Stimulated activated CD8-positive, alpha-beta memory T cell treated with anti-CD3 and anti-CD28 coated beads, Interleukin-4, amount 100 ng/mL, for 24 hours (primary cell): ENCODE data around the gene TMEM214.
A peak's percentile ranks its signal among the peaks of the same experiment; 100 is the strongest.

Source experiments
- DNase-seq: peaks from one replicate; pipeline ENCODE4 v3.0.0-alpha.2; 2020; ENCODE audit warnings: low read depth

TMEM214 gene

DNA sequence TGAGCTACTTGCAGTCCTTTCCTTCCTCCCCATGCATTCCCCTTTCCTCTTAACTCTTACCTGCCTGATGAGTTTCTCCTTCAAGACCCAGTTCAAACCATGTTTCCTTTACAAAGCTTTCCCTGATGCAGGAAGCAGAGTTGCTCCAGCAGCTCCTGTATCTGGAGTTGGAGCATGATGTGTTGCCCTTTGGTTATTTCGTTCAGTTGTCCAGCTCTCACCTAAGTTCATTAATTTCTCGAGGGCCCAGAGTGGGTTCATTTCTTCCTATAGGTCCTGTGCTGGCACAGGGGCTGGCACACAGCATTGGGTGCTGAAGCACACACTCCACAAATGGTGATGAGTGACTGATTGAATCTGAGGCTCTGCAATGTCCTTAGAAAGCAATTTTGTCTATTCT, 23.0 kb upstream of the TMEM214 start:
- no peak for DNase-seq

DNA sequence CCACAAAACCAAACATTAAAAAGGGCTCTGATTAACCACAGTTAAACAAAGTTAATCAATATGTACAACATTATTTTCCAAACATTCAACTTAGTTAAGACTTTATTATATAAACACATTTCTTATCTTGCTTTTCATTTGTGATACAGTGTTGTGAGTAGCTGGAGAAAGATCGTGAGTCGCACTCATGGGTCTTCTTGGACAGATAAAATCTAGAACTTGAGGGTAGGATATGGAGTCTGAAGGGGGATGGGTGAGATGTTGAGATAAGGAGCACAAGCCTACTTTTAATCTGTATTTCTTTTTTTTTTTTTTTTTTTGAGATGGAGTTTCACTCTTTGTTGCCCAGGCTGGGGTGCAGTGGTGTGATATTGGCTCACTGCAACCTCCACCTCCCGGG, 22.6 kb upstream of the TMEM214 start:
- DNase-seq: no peak

DNA sequence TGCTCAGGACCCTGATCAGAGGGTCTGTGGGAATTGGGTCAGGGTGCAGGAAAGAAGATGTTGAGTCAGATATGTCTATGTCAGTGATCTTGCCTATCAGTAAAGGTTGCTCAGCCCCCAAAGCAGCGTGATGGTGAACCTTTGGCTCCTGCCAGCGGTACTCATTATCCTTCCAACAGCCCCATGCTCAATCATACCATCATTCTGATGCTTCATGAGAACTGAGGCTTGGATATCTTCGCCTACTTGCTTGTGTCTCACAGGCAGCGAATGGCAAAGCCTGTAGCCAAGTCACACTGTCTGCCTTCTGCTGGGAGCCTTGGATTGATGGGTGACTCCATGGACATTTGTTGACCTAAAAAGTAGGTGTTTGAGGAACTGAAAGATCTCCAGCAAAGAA, 19.0 kb upstream of the TMEM214 start:
- no peak for DNase-seq

DNA sequence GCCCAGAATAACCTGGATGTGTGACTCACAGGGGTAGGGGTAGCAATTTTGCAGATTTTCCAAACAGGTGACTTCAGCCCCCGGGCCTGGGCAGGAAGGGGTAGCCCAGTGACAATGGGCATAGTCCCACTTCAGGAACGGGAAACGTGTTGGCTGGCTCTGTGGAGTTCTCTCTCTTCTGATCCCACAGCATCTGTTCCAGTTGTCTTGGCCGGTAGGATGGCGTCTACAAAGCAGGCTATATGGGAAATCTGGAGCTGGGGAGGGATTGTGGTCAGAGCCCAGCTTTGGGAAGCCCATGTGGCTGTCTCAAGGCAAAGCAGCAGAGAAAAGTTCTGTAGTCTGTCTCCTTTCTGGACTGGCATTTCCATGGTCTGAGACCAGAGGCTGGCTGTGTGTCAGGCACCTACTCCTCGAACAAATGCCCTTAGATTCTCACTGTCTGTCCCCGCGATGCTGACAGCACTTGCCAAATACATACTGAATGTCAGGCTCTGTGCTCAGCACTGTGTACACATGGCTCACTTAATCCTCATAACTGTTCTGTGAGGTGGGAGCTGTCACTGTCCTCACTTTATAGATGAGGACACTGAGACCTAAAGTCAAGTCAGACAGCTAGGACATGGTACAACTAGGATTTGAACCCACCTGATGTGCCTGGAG, 17.9 kb upstream of the TMEM214 start:
- DNase-seq: no peak

DNA sequence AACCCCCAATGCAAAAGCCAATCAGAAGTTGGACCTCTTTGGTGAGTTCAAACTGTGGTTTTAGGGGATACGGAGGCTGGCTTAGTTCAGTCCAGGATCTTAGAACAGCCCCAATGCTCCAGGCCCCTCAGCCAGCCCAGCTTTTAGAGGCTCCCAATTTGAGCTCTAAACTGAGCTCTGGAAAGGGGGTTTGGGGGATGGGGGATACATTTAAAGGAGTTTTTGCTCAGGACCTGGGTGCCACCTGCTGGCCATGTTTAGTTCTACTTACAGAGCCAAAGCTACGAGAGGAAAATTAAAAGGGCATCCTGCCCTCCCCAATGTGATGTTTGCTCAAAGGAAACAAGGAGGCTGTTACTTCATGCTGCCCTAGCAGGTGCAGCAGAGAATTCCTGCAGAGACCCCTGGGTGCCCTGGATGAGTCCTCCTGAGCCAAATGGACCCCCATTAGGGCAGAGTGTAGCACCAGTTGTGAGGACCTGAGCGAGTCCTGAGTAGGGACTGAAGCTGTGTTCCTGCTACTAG, 15.9 kb upstream of the TMEM214 start:
- peak; percentile 24 for DNase-seq

DNA sequence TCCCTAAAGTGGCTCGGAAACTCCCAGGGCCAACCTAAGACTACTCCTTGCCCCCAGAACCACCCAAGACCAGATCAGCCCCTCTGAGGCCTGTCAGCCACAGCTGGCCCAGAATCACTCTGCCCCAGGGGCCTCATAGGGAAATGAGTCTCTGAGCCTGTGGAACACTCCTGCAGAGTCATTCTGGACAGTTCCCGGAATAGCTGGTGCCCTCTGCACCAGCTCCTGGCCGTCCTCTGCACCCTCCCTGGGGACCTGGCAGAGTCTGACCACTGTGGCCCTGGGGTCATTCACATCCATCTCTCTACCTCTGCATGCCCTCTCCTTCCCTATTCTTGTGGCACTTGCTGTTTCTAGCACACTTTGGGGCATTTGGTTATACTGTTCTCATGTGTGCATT, 14.6 kb upstream of the TMEM214 start:
- DNase-seq: no peak

DNA sequence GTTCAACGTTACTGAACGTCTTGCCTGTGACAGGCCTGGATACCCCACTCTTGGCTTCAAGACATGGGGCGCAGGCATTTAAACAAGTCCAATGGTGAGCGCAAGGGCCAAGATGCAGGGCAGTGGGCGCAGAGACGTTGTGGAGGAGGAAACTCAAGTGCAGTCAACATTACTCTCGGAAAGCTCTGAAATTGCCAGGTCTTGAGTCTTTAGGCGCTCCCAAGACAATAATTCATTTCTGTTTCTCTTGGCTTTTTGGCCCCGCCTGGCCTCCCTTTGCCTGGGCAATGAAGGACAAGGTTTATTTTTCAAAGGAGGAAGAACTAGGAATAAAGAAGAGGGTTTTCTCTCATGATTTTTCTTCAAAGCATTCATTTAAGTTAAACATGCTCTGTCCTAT, 13.3 kb upstream of the TMEM214 start:
- DNase-seq: no peak

DNA sequence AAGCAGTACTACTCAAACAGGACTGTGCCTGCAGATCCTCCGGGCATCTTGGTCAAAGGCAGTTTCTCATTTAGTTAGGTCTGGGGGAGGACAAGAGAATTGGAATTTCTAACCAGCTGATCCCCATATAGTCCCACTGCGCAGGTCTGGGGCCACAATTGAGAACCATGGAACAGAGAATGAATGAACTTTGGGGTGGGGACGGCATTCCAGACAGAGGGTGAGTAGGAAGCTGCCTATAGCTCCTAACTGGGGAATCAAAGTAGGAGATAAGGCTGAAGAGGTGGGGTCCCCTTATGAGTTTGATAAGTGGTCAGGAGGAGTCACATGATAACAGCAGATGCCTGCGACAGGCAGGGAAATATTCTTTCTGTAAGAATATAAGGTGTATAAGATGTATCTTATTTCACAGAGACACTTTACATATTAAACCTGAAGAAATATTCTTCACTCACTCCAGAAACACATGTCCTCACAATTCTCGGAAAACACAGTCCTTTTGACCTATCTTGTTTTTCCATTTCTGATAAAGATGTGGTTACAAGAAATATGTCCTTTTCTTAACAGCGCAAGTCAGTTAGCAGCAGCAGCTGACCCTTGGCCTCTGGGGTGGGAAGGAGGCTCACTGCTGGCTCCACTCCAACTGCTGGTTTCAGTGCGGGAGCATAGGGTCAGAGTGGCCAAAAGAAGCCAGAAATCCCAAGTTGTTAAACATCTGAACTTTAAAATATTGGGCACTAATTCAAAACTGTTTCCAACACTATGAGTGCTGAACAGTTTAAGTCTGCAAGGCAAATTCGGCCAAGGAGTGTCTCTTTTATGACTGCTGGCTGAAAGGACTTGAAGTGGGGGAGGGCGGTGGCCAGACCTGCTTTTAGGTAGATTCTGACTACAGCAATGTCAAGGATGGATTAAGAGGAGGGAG, 12.6 kb upstream of the TMEM214 start:
- no peak for DNase-seq

DNA sequence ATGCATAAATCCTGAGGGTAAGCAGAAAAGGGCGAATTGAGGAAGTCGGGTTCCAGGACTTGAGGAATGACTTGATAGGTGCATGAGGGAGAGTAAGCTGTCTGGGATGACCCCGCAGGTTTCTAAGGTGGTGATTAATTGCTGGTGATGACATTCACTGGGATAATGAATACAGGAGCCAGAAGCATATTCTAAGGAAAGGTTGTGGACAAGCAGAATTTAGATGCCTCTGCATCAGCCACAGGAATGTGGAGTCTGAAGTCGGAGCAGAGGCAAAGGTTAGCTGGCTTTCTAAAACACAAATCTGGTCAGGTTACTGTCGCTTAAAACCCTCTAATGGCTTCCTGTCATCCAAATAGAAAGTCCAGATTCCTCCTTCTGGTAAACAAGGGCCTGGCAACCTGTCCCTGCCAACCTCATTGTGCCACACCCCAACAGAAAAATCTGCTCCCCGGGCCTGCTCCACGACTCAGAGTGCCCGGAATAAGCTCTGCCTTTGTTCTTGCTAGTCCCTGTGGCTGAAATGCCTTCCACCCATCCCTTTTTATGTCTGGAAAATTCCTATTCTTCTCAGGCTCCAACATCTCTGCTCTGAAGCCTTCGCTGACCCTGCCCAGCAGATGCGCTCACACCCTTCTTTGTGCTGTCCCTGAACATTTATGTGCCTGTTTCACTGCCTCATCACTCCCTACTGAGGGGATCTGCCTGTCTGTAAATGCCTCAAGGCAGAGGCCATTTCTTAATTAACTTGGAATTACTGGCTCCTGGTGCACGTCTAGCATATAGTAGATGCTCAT, 11.3 kb upstream of the TMEM214 start:
- DNase-seq: no peak

DNA sequence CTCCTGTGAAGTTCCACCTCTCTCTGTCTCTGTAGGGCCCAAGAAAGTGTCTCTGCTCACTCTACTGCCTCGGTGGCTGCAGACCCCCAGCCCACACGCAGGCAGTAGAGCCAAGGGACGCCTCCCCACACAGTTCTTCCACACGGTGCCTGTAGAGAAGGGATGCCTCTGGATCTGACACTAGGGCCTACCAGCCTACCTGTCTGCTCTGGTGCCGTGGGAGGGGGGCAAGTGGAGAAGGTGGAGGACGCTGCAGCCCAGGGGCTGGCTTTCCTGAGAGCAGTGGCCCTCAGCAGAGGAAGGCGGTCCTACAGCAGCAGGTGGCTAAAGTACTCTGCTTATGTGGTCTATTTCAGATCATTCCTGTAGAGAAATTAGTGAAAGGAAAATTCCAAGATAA, 9.0 kb upstream of the TMEM214 start:
- DNase-seq: no peak

DNA sequence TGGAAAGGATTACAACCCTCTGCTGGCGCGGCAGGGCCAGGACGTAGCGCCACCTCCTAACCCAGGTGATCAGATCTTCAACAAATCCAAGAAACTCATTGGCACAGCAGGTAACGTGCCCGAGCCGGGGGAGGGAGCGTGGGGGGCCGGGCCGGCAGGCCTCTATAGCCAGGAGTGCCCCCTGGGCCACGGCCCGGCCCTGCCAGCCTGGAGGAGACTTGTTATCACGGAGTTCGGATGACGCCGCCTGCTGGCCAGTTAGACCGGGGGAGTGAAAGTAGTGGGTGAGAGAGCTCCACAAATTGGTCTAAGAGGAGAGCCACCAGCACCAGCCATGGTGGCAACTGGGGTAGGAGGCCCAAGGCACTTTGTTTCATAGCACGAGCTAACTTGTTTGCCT, 8.6 kb upstream of the TMEM214 start:
- no peak for DNase-seq

DNA sequence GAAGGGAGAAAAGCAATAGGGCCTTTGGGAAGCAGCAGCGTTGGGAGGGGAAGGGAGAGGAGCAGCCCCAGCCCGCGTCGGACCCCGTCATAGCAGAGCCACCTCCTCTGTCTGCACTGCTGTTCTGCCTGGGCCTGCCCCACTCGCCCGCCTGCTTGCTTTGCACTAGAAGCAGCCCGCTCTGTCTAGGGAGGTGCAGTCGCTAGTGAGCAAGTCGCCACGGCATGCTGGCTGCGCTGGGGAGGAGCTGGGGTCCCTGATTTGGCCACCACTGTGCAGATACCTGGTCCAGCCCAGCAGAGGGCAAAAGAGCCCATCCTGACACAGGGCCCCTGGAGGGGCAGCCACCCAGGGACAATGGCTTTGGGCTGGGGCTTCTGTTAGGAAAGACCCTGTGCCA, 8.0 kb upstream of the TMEM214 start:
- no peak for DNase-seq

DNA sequence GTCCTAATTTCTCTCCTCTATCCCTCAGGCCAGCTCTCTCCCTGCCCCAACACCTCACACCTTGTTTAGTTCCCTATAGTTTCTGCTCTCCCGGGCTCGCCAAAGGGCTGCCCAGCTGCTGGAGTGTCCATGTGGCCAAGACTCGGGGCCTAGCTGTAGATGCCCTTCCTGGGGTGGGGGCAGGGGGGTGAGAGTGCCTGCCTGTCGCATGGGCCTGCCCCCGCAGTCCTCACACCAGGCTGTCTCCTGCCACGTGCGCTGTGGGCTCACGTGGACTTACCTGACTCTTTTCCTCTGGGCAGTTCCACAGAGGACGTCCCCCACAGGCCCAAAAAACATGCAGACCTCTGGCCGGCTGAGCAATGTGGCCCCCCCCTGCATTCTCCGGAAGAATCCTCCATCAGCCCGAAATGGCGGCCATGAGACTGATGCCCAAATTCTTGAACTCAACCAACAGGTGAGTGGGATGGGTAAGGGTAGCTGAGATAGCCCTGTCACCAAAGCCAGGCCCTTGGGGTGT, 7.4 kb upstream of the TMEM214 start:
- DNase-seq: no peak

DNA sequence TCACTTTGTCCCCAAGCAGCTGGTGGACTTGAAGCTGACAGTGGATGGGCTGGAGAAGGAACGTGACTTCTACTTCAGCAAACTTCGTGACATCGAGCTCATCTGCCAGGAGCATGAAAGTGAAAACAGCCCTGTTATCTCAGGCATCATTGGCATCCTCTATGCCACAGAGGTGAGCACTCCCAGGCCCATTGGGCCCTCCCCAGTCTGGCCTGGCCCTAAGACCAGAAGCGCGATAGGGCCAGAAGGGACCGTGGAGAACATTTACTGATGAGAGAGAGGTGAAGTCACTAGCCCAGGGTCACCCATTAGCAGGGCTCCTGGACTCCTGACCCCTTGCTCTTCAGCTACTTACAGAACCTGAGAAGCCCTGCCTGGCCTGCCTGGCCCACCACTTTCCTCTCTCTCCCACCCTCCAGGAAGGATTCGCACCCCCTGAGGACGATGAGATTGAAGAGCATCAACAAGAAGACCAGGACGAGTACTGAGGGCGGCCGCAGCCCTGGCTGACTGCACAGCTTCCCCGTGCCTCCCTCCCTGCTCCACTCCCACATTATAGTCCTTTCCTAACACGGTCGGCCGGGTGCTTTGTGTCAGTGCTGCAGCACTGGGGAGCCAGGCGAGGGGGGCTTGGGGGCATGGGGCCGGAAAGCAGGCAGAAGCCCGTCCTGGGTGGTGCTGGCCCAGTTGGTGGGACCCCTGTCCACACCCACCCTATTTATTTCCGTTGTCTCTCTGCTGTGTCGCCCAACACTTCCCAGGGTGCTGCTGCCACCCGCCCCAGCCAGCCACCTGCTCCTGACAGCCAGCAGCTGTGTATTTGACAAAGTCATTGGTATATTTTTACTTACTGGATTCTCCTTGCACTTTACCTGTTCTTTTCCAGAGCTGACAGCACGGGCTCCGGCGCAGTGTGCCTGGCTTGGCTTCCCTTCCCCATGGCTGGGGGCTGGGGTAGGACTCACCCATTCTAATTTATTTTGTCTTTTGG, 6.6 kb upstream of the TMEM214 start:
- DNase-seq: no peak

DNA sequence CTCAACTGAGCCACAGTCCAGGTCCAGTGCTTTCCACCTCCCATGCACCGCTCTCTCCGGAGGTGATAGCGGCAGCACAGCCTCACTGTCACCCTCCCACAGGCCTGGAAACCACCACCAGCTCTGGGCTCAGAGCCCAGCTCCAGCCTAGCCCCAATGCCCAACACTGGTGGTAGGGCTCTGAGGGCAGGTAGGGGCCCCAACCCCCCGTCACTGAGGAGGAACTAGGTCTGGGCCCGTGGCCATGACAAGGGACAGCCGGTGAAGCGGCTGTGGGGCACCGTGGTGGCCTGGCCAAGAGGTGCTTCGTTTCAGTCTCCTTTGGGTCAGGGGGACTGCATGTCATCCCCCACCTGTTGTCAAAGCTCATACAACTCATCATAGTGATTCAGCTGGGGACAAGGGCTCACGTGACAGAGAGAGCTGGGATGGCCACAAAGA, 5.5 kb upstream of the TMEM214 start:
- DNase-seq: no peak

DNA sequence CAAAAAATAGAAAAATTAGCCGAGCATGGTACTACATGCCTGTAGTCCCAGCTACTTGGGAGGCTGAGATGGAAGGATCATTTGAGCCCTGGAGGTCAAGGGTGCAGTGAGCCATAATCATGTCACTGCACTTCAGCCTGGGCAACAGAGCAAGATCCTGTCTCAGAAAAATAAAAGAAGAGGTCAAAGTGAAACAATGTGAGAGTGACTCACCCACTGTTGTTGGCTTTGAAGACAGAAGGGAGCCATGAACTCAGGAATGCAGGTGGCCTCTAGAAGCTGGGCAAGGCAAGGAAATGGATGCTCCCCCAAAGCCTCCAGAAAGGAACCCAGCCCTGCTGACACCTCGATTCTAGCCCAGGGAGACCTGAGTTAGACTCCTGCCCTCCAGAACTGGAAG, 3.7 kb upstream of the TMEM214 start:
- DNase-seq: no peak

DNA sequence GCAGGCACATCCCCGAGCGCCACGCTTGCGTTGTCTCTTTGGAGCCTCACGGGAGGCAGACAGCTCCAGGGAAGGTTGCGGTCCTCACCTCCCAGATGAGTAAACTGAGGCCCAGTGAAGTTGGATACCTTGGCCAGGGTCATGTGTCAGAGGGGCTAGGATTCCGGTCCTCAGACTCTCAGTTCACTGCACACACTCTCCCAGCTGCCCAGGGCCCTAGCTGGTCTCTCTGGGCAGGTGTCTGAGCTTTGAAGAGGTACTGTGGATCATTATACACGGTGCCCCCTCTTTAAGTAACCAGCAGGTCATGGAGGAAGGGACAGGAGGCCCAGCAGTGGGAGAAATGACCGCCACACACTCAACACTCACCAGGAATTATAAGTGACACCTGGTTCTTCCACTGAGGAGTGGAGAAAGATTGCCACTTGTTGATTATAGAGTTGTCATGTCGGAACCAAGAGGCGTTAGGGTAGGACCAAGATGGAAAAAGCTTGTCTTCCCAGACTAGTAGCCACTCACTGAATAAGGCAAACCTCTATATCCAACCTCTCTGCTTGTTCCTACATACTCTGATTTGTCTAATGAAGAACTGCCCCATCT, 588 bp downstream of the TMEM214 start:
- no peak for DNase-seq

DNA sequence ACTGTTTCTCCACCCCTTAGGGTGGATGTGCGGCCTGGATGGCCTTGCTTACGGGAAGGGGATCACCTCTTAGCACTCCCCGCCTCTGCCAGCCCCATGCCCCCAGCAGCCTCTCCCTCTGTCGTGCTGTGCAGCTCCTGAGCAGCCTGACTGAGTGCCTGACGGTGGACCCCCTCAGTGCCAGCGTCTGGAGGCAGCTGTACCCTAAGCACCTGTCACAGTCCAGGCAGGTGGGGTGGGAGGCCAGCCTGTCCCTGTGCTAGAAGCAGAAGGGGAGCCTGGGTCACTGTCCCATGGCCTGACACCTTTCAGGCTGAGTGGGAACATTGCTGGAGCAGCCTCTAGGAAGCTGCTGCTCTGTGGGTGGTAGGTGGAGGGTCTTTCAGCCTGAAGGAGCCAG, 5.2 kb downstream of the TMEM214 start:
- DNase-seq: no peak

DNA sequence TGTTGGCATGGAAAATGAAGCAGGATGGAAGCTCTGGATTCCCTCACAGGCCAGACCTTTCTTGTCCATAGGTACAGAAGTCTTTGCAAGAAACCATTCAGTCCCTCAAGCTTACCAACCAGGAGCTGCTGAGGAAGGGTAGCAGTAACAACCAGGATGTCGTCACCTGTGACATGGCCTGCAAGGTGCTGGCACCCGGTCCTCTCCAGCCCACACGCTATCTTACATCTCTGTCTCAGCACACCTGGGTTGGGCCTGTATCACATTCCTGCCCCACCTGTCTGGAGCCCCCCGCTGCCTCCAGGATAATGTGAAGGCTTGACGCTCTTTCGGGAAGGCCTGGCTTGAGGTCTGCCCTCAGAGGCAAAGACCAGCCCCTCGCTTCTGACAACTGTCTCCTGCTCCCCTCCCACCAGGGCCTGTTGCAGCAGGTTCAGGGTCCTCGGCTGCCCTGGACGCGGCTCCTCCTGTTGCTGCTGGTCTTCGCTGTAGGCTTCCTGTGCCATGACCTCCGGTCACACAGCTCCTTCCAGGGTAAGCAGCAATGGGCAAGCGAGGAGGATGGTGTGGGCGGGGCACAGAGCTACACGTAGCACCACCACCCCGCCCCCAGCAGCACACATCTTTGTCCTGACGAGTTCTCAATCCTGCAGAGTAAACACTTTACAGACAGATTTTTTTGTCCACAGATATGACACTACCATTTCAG, 6.0 kb downstream of the TMEM214 start:
- no peak for DNase-seq

DNA sequence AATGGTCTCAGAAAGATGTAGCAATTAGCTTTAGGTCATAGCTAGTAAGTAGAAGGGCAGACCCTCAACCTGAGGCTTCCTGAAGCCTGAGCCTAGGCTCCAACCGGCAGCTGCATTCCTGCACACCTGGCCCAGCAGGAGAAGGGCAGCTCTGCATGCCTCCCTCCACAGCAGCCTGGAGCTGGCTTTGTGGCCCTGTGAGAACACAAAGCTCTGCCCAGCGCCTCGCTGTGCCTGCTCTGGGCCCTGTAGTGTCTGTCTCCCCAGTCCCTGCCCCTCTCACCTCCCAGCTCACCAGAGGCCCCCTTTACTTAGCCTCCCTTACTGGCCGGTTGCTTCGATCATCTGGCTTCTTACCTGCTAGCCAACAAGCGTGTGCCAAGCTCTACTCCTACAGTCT, 6.7 kb downstream of the TMEM214 start:
- no peak for DNase-seq
